Motor neuron (in vitro differentiated cells): Measurements from ENCODE around the gene ZNF474. TPM values are rescaled to one million over a fixed set of nuclear protein-coding genes. Genes with fewer than 3 reads are reported as not detected.

Experiments
- ATAC-seq, 8 experiments: fragments of 200-7000 bp; cut with Tn5 transposase; replicated peaks in 6 of 8; 2 replicates each; pipeline ENCODE4 v1.8.0; 2021; ENCODE audit warnings: mild to moderate bottlenecking in 8 of 8, moderate library complexity in 8 of 8
- H3K27ac ChIP-seq, 2 donors: fragments of 250-450 bp; sonication (Bioruptor Pico); 2 replicates each; pipeline ENCODE4 v1.9.0; 2021; ENCODE audit warnings: antibody characterized with exemption in 2 of 2, mild to moderate bottlenecking in 2 of 2, moderate library complexity in 1 of 2
- H3K4me1 ChIP-seq, 2 donors: fragments of 250-450 bp; sonication (Bioruptor Pico); replicated peaks in 1 of 2; 2 replicates each; pipeline ENCODE4 v1.6.1; 2021; ENCODE audit warnings: antibody characterized with exemption in 2 of 2, mild to moderate bottlenecking in 2 of 2, moderate library complexity in 1 of 2
- H3K4me3 ChIP-seq, 5 donors: fragments of 250-450 bp; sonication (Bioruptor Pico); 2 replicates each; pipeline ENCODE4 v1.9.0; 2021; ENCODE audit warnings: antibody characterized with exemption in 5 of 5, mild to moderate bottlenecking in 5 of 5, moderate library complexity in 4 of 5
- WGBS, 10 experiments: fragments of 450-650 bp; shearing (Covaris generic); methylation state at CpG; one replicate each; pipeline ENCODE4 v1.0.0; 2022; 5-methylcytosine and 5-hydroxymethylcytosine counted together
- in situ Hi-C, 9 experiments: fragments of 400-800 bp; cut with MboI; loops; one replicate each; pipeline ENCODE4 v1.15.0; 2021; ENCODE audit warnings: low sequenced_read_pairs in 9 of 9, low pct_unique_long_range_greater_than_20kb in 2 of 9; ENCODE audit not compliant: unreplicated experiment in 9 of 9
- total RNA-seq, 8 experiments: library from RNA; unstranded; fragments of 300-600 nt; gene quantifications; 2 replicates each; pipeline versions ENCODE4 v1.2.3 to v1.2.4, GENCODE V29; 2022

ZNF474 gene
- total RNA-seq, 8 experiments from 2014 or later: 0.21 to 15.9 (median 0.63) TPM

DNA sequence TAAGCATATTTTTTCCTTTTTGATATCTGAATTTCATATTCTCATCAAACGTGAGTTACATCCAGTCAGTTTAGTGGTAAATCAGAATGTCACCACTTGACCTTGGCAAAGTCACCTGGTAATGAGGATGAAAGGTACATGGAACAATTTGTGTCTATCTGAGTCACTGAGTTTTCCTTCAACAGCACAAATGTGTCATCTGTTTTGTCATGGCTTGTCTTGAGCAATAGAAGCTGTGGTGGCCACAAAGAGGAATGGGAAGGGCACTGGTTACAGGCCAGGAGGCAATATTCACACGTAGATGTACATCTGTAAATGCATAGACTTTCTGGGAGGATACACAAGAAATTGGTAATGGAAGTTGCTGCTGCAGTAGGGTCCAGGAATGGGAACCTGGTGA lies 8.4 kb upstream of the ZNF474 start:
- Histone ChIP-seq H3K4me1 (no peaks in the 10 kb centered on the region), H3K4me3 (no peak overlapping the region), H3K27ac (no peak overlapping the region)
- in situ Hi-C loops: no loop called here
- WGBS, 10 experiments: 0 to 100% (median 70%) methylated on average over 1 to 2 of the region's 2 CpGs
- peak in 2 of 8 experiments; percentile 41 to 55 for ATAC-seq

DNA sequence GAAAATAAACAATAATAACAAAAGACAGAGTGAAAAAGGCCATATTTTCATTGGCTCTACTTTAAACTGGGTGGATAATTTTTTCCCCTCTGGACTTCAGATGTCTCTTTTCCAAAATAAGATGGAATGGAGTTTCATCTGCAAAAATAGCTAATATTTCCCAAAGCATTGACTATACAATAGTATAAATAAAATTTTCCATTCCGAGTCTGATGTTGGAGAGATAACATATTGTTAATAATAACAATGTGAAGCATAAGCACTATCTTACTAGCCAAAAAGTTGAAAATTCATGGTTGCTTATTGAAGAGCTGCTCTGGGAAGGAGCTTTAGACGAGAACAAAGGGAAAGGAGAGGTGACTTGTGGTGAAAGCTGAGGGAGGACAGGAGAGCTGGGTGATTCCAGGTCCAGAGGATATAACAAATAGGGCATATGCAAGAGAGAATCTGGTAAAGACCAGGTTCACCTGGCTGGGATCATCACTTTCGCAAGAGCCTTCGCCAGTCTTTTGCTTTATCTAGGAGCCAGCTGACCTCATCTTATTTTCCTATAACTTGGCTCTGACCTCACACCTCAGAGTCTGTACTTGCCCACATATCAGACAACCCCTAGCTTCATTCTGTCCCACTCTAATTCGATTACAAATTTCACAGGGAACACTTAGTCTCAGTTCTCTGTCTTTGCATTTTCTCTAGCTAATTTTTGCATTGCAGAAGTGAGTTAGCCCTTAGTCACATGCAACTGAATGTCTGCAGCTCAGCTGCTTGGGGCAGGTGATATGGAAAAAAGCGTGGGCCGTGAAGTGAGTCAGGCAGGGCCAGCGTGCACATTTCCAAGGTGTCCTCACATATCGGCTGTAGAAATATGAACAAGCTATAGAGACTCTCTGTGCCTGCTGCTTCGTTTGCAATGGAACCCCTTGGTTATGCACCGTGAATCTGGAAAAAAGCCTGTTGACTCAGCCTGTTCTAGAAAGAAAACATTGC lies 7.6 kb upstream of the ZNF474 start:
- Histone ChIP-seq H3K4me3 (no peak overlapping the region), H3K27ac (no peak overlapping the region), H3K4me1 (peaks cover 0 to 2% of the 10 kb centered on the region in 2 donors)
- peak in 3 of 8 experiments; percentile 52 to 76 (median 74) for ATAC-seq
- in situ Hi-C loops: no loop called here
- 8 to 100% (median 78%) methylated on average over 3 to 10 of the region's 11 CpGs for WGBS, 10 experiments

- in situ Hi-C loops: no loop called here
- 94 to 100% (median 100%) methylated on average over 1 to 2 of the region's 2 CpGs; no CpG with 5 or more reads in 3 of the 10 experiments for WGBS, 10 experiments
- peaks cover 0 to 13% of the 10 kb centered on the region in 2 donors for H3K4me1 ChIP-seq
- H3K27ac ChIP-seq: no peak overlapping the region
- no peak overlapping the region for H3K4me3 ChIP-seq
- no peak for ATAC-seq
These were observed 4.6 kb upstream of the ZNF474 start for GRCh38 chr5:122124766-122125165.

GRCh38 chr5:122126177-122126755 lies 3.1 kb upstream of the ZNF474 start:
- H3K27ac ChIP-seq: no peak overlapping the region
- peaks cover 0 to 13% of the 10 kb centered on the region in 2 donors for H3K4me1 ChIP-seq
- in situ Hi-C loops: no loop called here
- no peak overlapping the region for H3K4me3 ChIP-seq
- peak in 2 of 8 experiments; percentile 16 to 68 for ATAC-seq
- WGBS, 10 experiments: 0 to 100% (median 50%) methylated on average over 1 to 2 of the region's 2 CpGs; no CpG with 5 or more reads in 1 of the 10 experiments

DNA sequence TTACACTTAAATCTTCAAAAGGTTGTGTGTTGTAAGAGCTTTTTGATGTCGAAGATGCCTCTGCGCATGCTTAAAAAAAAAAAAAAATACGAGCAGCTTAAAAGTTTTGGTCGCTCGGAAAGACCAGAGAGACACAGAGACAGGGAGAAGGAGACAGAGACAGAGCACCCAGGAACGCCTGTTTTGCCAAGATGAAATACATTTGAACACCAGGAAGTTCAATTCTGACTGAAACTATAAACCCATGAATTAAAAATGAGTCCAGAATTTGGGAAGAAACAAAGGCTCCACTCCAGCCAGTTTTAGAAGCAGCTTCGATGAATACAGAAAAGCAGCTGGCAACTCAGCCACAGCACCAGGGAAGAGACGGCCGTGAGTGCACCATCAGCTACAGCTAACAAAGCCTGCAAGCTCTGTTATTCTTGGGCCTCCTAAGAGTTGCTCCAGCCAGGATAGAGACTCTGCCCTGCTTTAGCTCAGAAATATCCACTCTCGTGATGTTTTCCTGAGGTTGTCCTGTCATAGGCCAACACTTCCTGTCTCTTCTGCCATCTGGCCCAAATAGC lies 2.5 kb upstream of the ZNF474 start:
- peak in 7 of 8 experiments; percentile 19 to 73 (median 47) for ATAC-seq
- Histone ChIP-seq H3K4me1 (peaks cover 0 to 13% of the 10 kb centered on the region in 2 donors), H3K27ac (no peak overlapping the region), H3K4me3 (no peak overlapping the region)
- in situ Hi-C loops: no loop called here
- 0 to 77% (median 57%) methylated on average over 4 to 10 of the region's 10 CpGs for WGBS, 10 experiments

GRCh38 chr5:122130152-122130551 lies 806 bp downstream of the ZNF474 start:
- peak overlapping the region in 1 of 5 donors; percentile 16 for H3K4me3 ChIP-seq
- no peak overlapping the region for H3K27ac ChIP-seq
- ATAC-seq: no peak
- H3K4me1 ChIP-seq: peaks cover 0 to 13% of the 10 kb centered on the region in 2 donors
- WGBS, 10 experiments: 31 to 100% (median 95%) methylated on average over 1 to 2 of the region's 2 CpGs
- in situ Hi-C loops: no loop called here

GRCh38 chr5:122137702-122138101 lies 8.4 kb downstream of the ZNF474 start:
- ATAC-seq: no peak
- WGBS, 10 experiments: 80 to 100% (median 95%) methylated on average over 1 to 4 of the region's 4 CpGs; no CpG with 5 or more reads in 2 of the 10 experiments
- in situ Hi-C loops: no loop called here
- Histone ChIP-seq H3K27ac (no peak overlapping the region), H3K4me1 (no peaks in the 10 kb centered on the region), H3K4me3 (no peak overlapping the region)

DNA sequence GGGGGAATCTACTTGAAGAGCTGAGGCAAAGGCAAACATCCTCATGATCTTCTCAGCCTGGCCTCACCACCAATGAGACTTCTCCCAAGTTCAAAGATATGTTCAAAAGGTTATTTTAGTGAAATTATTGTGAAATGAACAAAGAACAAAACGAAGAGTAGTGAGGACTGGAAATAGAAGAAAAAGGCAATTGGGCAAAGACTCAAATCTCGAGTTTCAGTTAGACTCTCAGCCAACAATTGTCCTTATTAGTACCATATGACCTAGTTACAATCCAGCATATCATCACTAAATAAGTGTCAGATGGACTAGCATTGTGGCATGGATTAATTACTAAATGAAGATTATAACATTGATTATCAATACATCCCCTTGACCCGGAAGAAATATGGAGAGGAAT lies 9.0 kb downstream of the ZNF474 start:
- in situ Hi-C loops: no loop called here
- ATAC-seq: no peak
- Histone ChIP-seq H3K27ac (no peak overlapping the region), H3K4me3 (no peak overlapping the region), H3K4me1 (no peaks in the 10 kb centered on the region)
- 8 to 93% (median 68%) methylated on average over 2 to 3 of the region's 3 CpGs for WGBS, 10 experiments

GRCh38 chr5:122140900-122141299 lies 11.6 kb downstream of the ZNF474 start:
- Histone ChIP-seq H3K4me3 (no peak overlapping the region), H3K27ac (no peak overlapping the region), H3K4me1 (no peaks in the 10 kb centered on the region)
- WGBS, 10 experiments: 90 to 100% (median 97%) methylated on average over 1 to 3 of the region's 3 CpGs; no CpG with 5 or more reads in 2 of the 10 experiments
- in situ Hi-C loops: no loop called here
- ATAC-seq: no peak

- no peak overlapping the region for H3K4me3 ChIP-seq
- in situ Hi-C loops: no loop called here
- WGBS, 10 experiments: 33 to 100% (median 92%) methylated on average over 1 of the region's 1 CpG; no CpG with 5 or more reads in 1 of the 10 experiments
- no peaks in the 10 kb centered on the region for H3K4me1 ChIP-seq
- ATAC-seq: no peak
- no peak overlapping the region for H3K27ac ChIP-seq
These were observed 12.4 kb downstream of the ZNF474 start for GRCh38 chr5:122141751-122142150.

GRCh38 chr5:122142480-122143164 lies 13.3 kb downstream of the ZNF474 start:
- in situ Hi-C loops: no loop called here
- ATAC-seq: peak in 2 of 8 experiments; percentile 79 to 81
- WGBS, 10 experiments: 21 to 100% (median 86%) methylated on average over 1 to 6 of the region's 6 CpGs; no CpG with 5 or more reads in 3 of the 10 experiments
- Histone ChIP-seq H3K27ac (no peak overlapping the region), H3K4me1 (no peaks in the 10 kb centered on the region), H3K4me3 (no peak overlapping the region)

DNA sequence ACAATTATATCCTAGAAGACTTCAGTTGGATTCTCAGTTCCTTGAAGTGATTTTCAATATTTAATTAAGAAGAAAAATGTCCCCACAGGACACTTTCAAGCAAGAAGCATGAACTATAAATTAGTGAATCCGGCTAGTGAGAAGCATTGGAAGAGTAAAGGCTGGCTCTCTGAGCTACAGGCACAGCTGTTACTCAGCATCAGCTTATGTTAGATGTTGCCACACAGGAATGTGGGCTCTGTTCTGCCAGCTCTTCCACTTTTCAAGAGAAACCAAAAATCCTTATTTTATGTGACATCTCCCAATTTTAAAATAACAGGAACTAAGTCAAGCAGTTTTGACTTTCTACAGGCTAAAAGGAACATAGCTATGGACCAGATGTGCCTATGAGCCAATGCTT lies 14.9 kb downstream of the ZNF474 start:
- in situ Hi-C loops: no loop called here
- Histone ChIP-seq H3K4me1 (no peaks in the 10 kb centered on the region), H3K27ac (no peak overlapping the region), H3K4me3 (no peak overlapping the region)
- ATAC-seq: no peak
- WGBS, 10 experiments: 57 to 100% (median 75%) methylated on average over 1 of the region's 1 CpG; no CpG with 5 or more reads in 3 of the 10 experiments
